Measurements from ENCODE around the gene ESPNL. TPM values are rescaled to one million over a fixed set of nuclear protein-coding genes. Genes with fewer than 3 reads are reported as not detected.
"Not testable (repeated sequence)": the region's sequence is repeated elsewhere in the genome, so short reads cannot be mapped to it uniquely, and the experiment has no call there.

The ESPNL gene
- total RNA-seq, 2 donors from 2014 or later: 0.35 TPM; not detected in 1

- Histone ChIP-seq H3K4me3 (no peak overlapping the region), H3K27ac (no peak overlapping the region), H3K9me3 (peaks cover 12% of the 10 kb centered on the region), H3K36me3 (no peaks in the 10 kb centered on the region), H3K4me1 (ENCODE audit: control insufficient read depth in 1 of 2, low read depth in 2 of 2) (no peaks in the 10 kb centered on the region), H3K27me3 (replicated peaks; ENCODE audit: insufficient read depth) (no peaks in the 10 kb centered on the region)
- ATAC-seq (ENCODE audit: insufficient number of reproducible peaks, low FRiP score, low read depth): no peak
- no peak for TF ChIP-seq CTCF (IDR thresholded peaks at IDR 0.05)
- no peak for DNase-seq (ENCODE audit: low spot score)
Observed at GRCh38 chr2:238114331-238114841, 14.2 kb downstream of the ESPNL start.

- Histone ChIP-seq H3K27me3 (replicated peaks; ENCODE audit: insufficient read depth) (no peaks in the 10 kb centered on the region), H3K4me1 (ENCODE audit: control insufficient read depth in 1 of 2, low read depth in 2 of 2) (no peaks in the 10 kb centered on the region), H3K9me3 (peaks cover 12% of the 10 kb centered on the region), H3K36me3 (no peaks in the 10 kb centered on the region), H3K4me3 (no peak overlapping the region), H3K27ac (no peak overlapping the region)
- no peak for ATAC-seq (ENCODE audit: insufficient number of reproducible peaks, low FRiP score, low read depth)
- no peak for DNase-seq (ENCODE audit: low spot score)
- TF ChIP-seq CTCF (IDR thresholded peaks at IDR 0.05): no peak
Observed at GRCh38 chr2:238114851-238115660, 14.9 kb downstream of the ESPNL start.

DNA sequence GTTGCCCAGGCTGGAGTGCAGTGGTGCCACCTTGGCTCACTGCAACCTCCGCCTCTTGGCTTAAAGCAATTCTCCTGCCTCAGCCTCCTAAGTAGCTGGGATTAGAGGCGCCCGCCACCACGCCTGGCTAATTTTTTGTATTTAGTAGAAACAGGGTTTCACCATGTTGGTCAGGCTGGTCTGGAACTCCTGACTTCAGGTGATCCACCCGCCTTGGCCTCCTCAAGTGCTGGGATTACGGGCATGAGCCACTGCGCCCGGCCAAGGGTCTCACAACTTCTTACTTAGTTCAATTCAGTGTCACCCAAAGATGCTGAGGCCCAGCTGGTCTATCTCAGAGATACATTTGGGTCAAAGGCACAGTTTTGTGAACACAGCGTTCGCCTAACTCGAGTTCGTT, 15.6 kb downstream of the ESPNL start:
- H3K4me1 ChIP-seq (ENCODE audit: control insufficient read depth in 1 of 2, low read depth in 2 of 2); H3K4me3 ChIP-seq; ATAC-seq (ENCODE audit: insufficient number of reproducible peaks, low FRiP score, low read depth); H3K27ac ChIP-seq; H3K27me3 ChIP-seq (replicated peaks; ENCODE audit: insufficient read depth); DNase-seq (ENCODE audit: low spot score); H3K36me3 ChIP-seq: not testable (repeated sequence)
- peaks cover 12% of the 10 kb centered on the region for H3K9me3 ChIP-seq

- H3K36me3 ChIP-seq: no peaks in the 10 kb centered on the region
- DNase-seq (ENCODE audit: low spot score) (no peak), ATAC-seq (ENCODE audit: insufficient number of reproducible peaks, low FRiP score, low read depth) (no peak)
- H3K27me3 ChIP-seq (replicated peaks; ENCODE audit: insufficient read depth): no peaks in the 10 kb centered on the region
- H3K9me3 ChIP-seq: peaks cover 12% of the 10 kb centered on the region
- TF ChIP-seq CTCF (IDR thresholded peaks at IDR 0.05): no peak
- H3K27ac ChIP-seq: no peak overlapping the region
- peaks cover 0 to 6% of the 10 kb centered on the region in 2 donors for H3K4me1 ChIP-seq (ENCODE audit: control insufficient read depth in 1 of 2, low read depth in 2 of 2)
- H3K4me3 ChIP-seq: no peak overlapping the region
Observed at GRCh38 chr2:238116298-238117198, 16.4 kb downstream of the ESPNL start.

DNA sequence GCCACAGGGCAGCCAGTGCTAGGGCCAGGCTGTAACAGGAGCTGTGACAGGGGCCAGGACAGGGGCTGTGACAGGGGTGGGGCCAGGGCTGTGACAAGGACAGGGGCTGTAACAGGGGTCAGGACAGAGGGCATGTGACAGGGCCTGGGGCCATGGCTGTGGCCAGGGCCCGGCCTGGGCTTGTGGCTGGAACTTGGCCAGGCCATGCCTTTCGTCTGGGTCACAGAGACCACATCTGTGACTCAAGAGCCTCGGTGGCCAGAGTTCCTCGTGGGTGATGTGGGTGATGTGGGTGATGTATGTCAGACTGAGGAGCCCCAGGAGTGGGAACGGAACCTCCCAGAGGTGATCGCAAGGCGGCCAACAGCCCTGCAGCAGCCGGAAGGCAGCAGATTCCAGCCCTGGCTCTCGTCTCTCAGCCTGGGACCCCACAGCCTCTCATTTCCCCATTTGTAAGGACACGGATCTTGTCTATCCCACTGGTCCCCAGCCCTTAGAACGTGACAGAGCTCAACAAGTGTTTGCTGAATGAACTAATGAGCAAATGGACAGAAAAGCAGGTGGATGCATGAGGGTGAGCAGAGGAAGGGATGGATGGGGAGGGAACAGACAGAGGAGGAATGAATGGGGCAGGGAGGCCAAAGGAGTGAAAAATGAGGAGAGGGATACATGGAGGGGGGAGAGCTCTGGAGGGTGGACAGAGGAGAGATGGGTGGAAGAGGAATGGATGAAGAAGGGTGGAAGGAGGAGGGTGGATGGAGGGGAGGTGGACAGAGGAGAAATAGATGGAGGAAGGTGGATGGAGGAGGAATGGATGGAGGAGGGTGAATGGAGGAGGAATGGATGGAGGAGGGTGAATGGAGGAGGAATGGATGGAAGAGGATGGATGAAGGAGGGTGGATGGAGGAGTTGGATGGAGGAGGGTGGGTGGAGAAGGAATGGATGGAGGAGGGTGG, 17.3 kb downstream of the ESPNL start:
- H3K9me3 ChIP-seq: peaks cover 7% of the 10 kb centered on the region
- DNase-seq (ENCODE audit: low spot score): no peak
- no peak for ATAC-seq (ENCODE audit: insufficient number of reproducible peaks, low FRiP score, low read depth)
- H3K27ac ChIP-seq: no peak overlapping the region
- H3K4me3 ChIP-seq: no peak overlapping the region
- H3K4me1 ChIP-seq (ENCODE audit: control insufficient read depth in 1 of 2, low read depth in 2 of 2): peaks cover 0 to 6% of the 10 kb centered on the region in 2 donors
- no peaks in the 10 kb centered on the region for H3K27me3 ChIP-seq (replicated peaks; ENCODE audit: insufficient read depth)
- H3K36me3 ChIP-seq: no peaks in the 10 kb centered on the region
- no peak for TF ChIP-seq CTCF (IDR thresholded peaks at IDR 0.05)
